Measurements from ENCODE around the gene ZNF629.

ZNF629 gene

GRCh38 chr16:30748634-30749445 lies 38.2 kb downstream of the ZNF629 start:
- DNase-seq (ENCODE audit: low read depth): no peak

GRCh38 chr16:30747799-30748633 lies 39.0 kb downstream of the ZNF629 start, which contains the start of gene PHKG2:
Gene PHKG2 (plus strand): TSS chr16:30748425. CDS start chr16:30748821, 396 bp downstream.
- peak; percentile 83 for DNase-seq (ENCODE audit: low read depth)

- DNase-seq (ENCODE audit: low read depth): no peak
These were observed 39.7 kb downstream of the ZNF629 start for GRCh38 chr16:30747331-30747730.

- DNase-seq (ENCODE audit: low read depth): no peak
These were observed 40.3 kb downstream of the ZNF629 start for GRCh38 chr16:30746638-30747175.

- no peak for DNase-seq (ENCODE audit: low read depth)
These were observed 41.9 kb downstream of the ZNF629 start for GRCh38 chr16:30745082-30745481.

- no peak for DNase-seq (ENCODE audit: low read depth)
These were observed 42.8 kb downstream of the ZNF629 start for GRCh38 chr16:30744183-30744582.

GRCh38 chr16:30743716-30744115 lies 43.3 kb downstream of the ZNF629 start:
- no peak for DNase-seq (ENCODE audit: low read depth)

GRCh38 chr16:30741461-30741914 lies 45.5 kb downstream of the ZNF629 start:
- DNase-seq (ENCODE audit: low read depth): no peak

GRCh38 chr16:30740364-30741251 lies 46.4 kb downstream of the ZNF629 start:
- no peak for DNase-seq (ENCODE audit: low read depth)

GRCh38 chr16:30738984-30739951 lies 47.7 kb downstream of the ZNF629 start:
- DNase-seq (ENCODE audit: low read depth): no peak

- no peak for DNase-seq (ENCODE audit: low read depth)
These were observed 49.0 kb downstream of the ZNF629 start for GRCh38 chr16:30737794-30738648.

GRCh38 chr16:30736995-30737793 lies 49.8 kb downstream of the ZNF629 start:
- DNase-seq (ENCODE audit: low read depth): no peak

GRCh38 chr16:30731411-30731810 lies 55.6 kb downstream of the ZNF629 start:
- no peak for DNase-seq (ENCODE audit: low read depth)

- no peak for DNase-seq (ENCODE audit: low read depth)
These were observed 57.9 kb downstream of the ZNF629 start for GRCh38 chr16:30728899-30729672.
